HK-2 (cell line): ENCODE results near the gene PRAF2.

ENCODE experiments used
- DNase-seq: peaks from one replicate; pipeline ENCODE4 v3.0.0-alpha.2; 2018; ENCODE audit not compliant: unreplicated experiment

The PRAF2 gene

GRCh38 chrX:49072712-49073095 lies 1.1 kb downstream of the PRAF2 start:
- no peak for DNase-seq

- DNase-seq: no peak
Observed at GRCh38 chrX:49071877-49072711, 1.7 kb downstream of the PRAF2 start.

GRCh38 chrX:49070988-49071387 lies 2.8 kb downstream of the PRAF2 start:
- no peak for DNase-seq

- DNase-seq: no peak
Observed at GRCh38 chrX:49069038-49069437, 4.8 kb downstream of the PRAF2 start.

GRCh38 chrX:49067285-49068120 lies 6.3 kb downstream of the PRAF2 start:
- no peak for DNase-seq

GRCh38 chrX:49066690-49067089 lies 7.1 kb downstream of the PRAF2 start:
- DNase-seq: no peak

- DNase-seq: no peak
Observed at GRCh38 chrX:49066278-49066677, 7.5 kb downstream of the PRAF2 start.

GRCh38 chrX:49064735-49065134 lies 9.1 kb downstream of the PRAF2 start:
- no peak for DNase-seq

- no peak for DNase-seq
Observed at GRCh38 chrX:49064303-49064702, 9.5 kb downstream of the PRAF2 start.

GRCh38 chrX:49063715-49064114 lies 10.1 kb downstream of the PRAF2 start:
- no peak for DNase-seq

GRCh38 chrX:49061916-49062315 lies 11.9 kb downstream of the PRAF2 start:
- DNase-seq: no peak

GRCh38 chrX:49061490-49061889 lies 12.3 kb downstream of the PRAF2 start:
- no peak for DNase-seq

GRCh38 chrX:49060914-49061313 lies 12.9 kb downstream of the PRAF2 start:
- DNase-seq: no peak

GRCh38 chrX:49059681-49060085 lies 14.1 kb downstream of the PRAF2 start:
- no peak for DNase-seq

- DNase-seq: no peak
Observed at GRCh38 chrX:49059201-49059600, 14.6 kb downstream of the PRAF2 start.

GRCh38 chrX:49058794-49059193 lies 15.0 kb downstream of the PRAF2 start, which contains the start of gene CCDC120:
CCDC120 (plus strand) TSS chrX:49058999; CDS start chrX:49062042, 3,043 bp downstream.
- DNase-seq: no peak

- no peak for DNase-seq
Observed at GRCh38 chrX:49054073-49054762, 19.6 kb downstream of the PRAF2 start.

- DNase-seq: peak; percentile 60
Observed at GRCh38 chrX:49053223-49054072, 20.4 kb downstream of the PRAF2 start.

GRCh38 chrX:49043987-49044281 lies 29.9 kb downstream of the PRAF2 start:
- no peak for DNase-seq

- peak; percentile 97 for DNase-seq
Observed at GRCh38 chrX:49043220-49043986, 30.4 kb downstream of the PRAF2 start, which contains the start of gene TFE3. TFE3 (minus strand) TSS chrX:49043357; CDS start chrX:49043226, 131 bp downstream.
